ENCODE results near the gene CALHM2.

DNA sequence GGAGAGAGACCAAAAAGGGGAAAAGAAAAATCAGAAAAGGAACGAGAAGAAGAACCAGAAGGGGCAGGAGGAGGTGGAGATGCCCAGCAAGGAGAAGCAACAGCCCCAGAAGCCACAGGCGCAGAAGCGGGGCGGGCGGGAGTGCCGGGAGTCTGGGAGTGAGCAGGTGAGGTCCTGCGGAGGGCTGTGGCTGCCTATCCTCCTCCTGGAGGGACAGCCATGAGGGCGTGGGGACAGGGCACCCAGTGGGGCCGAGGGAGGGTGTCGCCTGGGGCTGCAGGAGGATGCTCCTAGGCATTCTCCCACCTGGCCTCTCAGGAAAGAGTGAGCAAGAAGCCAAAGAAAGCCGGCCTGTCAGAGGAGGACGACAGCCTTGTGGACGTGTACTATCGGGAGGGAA, 11.8 kb downstream of the CALHM2 start:
- TF ChIP-seq JUN (CRISPR knock-in tag; IDR thresholded peaks at IDR 0.05), result no peak
- no peak for TF ChIP-seq ZNF425 (CRISPR knock-in tag; conservative IDR thresholded peaks at IDR 0.05)
- TF ChIP-seq E2F1 (CRISPR knock-in tag; IDR thresholded peaks at IDR 0.05), result no peak
- no peak for TF ChIP-seq NR2C2 (CRISPR knock-in tag; IDR thresholded peaks at IDR 0.05)
- TF ChIP-seq, protein P1, sequence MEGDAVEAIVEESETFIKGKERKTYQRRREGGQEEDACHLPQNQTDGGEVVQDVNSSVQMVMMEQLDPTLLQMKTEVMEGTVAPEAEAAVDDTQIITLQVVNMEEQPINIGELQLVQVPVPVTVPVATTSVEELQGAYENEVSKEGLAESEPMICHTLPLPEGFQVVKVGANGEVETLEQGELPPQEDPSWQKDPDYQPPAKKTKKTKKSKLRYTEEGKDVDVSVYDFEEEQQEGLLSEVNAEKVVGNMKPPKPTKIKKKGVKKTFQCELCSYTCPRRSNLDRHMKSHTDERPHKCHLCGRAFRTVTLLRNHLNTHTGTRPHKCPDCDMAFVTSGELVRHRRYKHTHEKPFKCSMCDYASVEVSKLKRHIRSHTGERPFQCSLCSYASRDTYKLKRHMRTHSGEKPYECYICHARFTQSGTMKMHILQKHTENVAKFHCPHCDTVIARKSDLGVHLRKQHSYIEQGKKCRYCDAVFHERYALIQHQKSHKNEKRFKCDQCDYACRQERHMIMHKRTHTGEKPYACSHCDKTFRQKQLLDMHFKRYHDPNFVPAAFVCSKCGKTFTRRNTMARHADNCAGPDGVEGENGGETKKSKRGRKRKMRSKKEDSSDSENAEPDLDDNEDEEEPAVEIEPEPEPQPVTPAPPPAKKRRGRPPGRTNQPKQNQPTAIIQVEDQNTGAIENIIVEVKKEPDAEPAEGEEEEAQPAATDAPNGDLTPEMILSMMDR (IDR thresholded peaks at IDR 0.05), result no peak
- TF ChIP-seq FOXP4 (CRISPR knock-in tag; IDR thresholded peaks at IDR 0.05), result no peak
- TF ChIP-seq CREM (CRISPR knock-in tag; IDR thresholded peaks at IDR 0.05), result no peak
- TF ChIP-seq SP1 (CRISPR knock-in tag; conservative IDR thresholded peaks at IDR 0.05), result no peak
- TF ChIP-seq NR3C1 (CRISPR knock-in tag; conservative IDR thresholded peaks at IDR 0.05; ENCODE audit: low read depth), result no peak
- no peak for TF ChIP-seq TP53 (CRISPR knock-in tag; IDR thresholded peaks at IDR 0.05)
- TF ChIP-seq MAX (CRISPR knock-in tag; IDR thresholded peaks at IDR 0.05), result no peak
- TF ChIP-seq, protein P2, sequence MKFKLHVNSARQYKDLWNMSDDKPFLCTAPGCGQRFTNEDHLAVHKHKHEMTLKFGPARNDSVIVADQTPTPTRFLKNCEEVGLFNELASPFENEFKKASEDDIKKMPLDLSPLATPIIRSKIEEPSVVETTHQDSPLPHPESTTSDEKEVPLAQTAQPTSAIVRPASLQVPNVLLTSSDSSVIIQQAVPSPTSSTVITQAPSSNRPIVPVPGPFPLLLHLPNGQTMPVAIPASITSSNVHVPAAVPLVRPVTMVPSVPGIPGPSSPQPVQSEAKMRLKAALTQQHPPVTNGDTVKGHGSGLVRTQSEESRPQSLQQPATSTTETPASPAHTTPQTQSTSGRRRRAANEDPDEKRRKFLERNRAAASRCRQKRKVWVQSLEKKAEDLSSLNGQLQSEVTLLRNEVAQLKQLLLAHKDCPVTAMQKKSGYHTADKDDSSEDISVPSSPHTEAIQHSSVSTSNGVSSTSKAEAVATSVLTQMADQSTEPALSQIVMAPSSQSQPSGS (CRISPR knock-in tag; IDR thresholded peaks at IDR 0.05; ENCODE audit: borderline replicate concordance, low read depth), result no peak
- TF ChIP-seq, protein P3, sequence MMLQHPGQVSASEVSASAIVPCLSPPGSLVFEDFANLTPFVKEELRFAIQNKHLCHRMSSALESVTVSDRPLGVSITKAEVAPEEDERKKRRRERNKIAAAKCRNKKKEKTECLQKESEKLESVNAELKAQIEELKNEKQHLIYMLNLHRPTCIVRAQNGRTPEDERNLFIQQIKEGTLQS (CRISPR knock-in tag; conservative IDR thresholded peaks at IDR 0.05), result no peak
- TF ChIP-seq, protein P4, sequence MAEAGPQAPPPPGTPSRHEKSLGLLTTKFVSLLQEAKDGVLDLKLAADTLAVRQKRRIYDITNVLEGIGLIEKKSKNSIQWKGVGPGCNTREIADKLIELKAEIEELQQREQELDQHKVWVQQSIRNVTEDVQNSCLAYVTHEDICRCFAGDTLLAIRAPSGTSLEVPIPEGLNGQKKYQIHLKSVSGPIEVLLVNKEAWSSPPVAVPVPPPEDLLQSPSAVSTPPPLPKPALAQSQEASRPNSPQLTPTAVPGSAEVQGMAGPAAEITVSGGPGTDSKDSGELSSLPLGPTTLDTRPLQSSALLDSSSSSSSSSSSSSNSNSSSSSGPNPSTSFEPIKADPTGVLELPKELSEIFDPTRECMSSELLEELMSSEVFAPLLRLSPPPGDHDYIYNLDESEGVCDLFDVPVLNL (CRISPR knock-in tag; IDR thresholded peaks at IDR 0.05; ENCODE audit: borderline replicate concordance, low read depth), result no peak
